Ishikawa (cell line): ENCODE data around the gene ADPRM.

Source experiments
- CEBPB ChIP-seq: IDR thresholded peaks from 2 replicates; pipeline ENCODE4 v1.6.1; 2012
- CREB1 ChIP-seq: IDR thresholded peaks from 2 replicates; pipeline ENCODE4 v1.6.1; 2012; ENCODE audit warnings: low read depth
- EGR1 ChIP-seq: IDR thresholded peaks from 2 replicates; pipeline ENCODE4 v1.6.1; 2012
- EP300 ChIP-seq: IDR thresholded peaks from 2 replicates; pipeline ENCODE4 v1.6.1; 2012; ENCODE audit warnings: borderline replicate concordance
- FOXM1 ChIP-seq: IDR thresholded peaks from 2 replicates; pipeline ENCODE4 v1.6.1; 2012; ENCODE audit warnings: low read depth, borderline replicate concordance
- NFIC ChIP-seq: IDR thresholded peaks from 2 replicates; pipeline ENCODE4 v1.6.1; 2012
- RAD21 ChIP-seq: IDR thresholded peaks from 2 replicates; pipeline ENCODE4 v1.6.1; 2012; ENCODE audit warnings: low read depth
- TAF1 ChIP-seq: IDR thresholded peaks from 2 replicates; pipeline ENCODE4 v1.6.1; 2012; ENCODE audit warnings: low read depth, mild to moderate bottlenecking
- TCF12 ChIP-seq: IDR thresholded peaks from 2 replicates; pipeline ENCODE4 v1.6.1; 2012; ENCODE audit warnings: low read depth
- TEAD4 ChIP-seq: IDR thresholded peaks from 2 replicates; pipeline ENCODE4 v1.6.1; 2012
- YY1 ChIP-seq: IDR thresholded peaks from 2 replicates; pipeline ENCODE4 v1.6.1; 2012; ENCODE audit warnings: low read depth
- ZBTB7A ChIP-seq: IDR thresholded peaks from 2 replicates; pipeline ENCODE4 v1.6.1; 2012; ENCODE audit warnings: low read depth
- TF ChIP-seq, protein P1 (sequence below): IDR thresholded peaks from 2 replicates; pipeline ENCODE4 v1.6.1; 2012
- TF ChIP-seq, protein P2 (sequence below): IDR thresholded peaks from 2 replicates; pipeline ENCODE4 v1.6.1; 2012
- TF ChIP-seq, protein P3 (sequence below): IDR thresholded peaks from 2 replicates; pipeline ENCODE4 v1.6.1; 2012; ENCODE audit warnings: low read depth, mild to moderate bottlenecking

The ADPRM gene, protein sequence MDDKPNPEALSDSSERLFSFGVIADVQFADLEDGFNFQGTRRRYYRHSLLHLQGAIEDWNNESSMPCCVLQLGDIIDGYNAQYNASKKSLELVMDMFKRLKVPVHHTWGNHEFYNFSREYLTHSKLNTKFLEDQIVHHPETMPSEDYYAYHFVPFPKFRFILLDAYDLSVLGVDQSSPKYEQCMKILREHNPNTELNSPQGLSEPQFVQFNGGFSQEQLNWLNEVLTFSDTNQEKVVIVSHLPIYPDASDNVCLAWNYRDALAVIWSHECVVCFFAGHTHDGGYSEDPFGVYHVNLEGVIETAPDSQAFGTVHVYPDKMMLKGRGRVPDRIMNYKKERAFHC

DNA sequence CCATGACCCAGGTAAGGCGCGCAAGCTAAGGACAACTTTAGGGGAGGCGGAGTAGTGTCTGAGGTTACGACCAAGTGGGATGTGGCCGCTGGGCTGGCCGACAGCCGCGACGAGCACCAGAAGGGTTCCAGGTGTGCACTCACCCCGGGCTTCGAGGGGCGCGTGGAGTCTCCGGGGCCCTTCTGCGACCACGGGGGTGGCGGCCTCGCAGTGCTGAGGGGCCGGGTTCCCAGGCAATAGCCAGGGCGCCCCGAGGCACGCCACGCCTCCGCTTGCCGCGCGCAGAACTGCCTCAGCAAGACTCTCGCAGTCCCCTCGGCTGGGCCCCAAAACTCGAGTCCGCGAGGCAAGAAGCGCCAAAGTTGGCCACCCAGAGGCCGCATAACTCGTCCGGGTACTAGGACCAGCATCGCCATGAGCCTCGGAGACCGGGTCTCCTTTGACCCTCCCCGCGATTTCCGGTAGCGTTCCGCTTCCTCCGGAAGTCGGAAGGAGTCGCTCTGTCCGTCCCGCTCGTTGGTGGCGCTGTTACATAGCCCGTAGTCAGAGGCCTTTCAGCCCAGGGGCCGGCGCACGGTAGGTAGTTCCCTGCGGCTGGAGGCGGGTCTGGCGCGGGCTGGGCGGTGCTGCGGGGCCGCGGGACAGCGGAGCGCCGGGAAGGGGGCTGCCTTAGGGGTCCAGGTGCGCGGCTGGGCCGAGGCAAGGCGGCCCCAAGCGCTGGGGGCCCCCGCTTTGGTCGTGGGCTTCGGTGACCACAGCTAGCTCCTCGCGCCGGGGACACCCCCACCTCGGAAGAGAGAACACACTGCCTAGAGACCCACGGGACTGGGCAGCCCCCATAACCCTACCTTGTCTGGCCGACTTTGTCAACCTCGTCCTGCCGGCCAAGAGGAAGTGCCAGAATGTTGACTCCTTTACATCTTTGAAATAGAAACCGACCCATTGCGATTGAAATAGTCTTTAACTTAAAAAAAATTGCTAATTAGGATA is at the start of gene ADPRM, which contains the start of gene SCO1:
ADPRM (plus strand) TSS at position 503 of the 990 bp plus-strand sequence. CDS start 7,333 bp downstream, outside the sequence.
SCO1 (minus strand) TSS at position 442 of the 990 bp plus-strand sequence; CDS start at position 416, 26 bp downstream.
- TF ChIP-seq ZBTB7A = peak; percentile 89
- peak; percentile 93 for TF ChIP-seq TAF1
- TF ChIP-seq YY1 = peak; percentile 82
- no peak for TF ChIP-seq EGR1
- TF ChIP-seq, protein P1, sequence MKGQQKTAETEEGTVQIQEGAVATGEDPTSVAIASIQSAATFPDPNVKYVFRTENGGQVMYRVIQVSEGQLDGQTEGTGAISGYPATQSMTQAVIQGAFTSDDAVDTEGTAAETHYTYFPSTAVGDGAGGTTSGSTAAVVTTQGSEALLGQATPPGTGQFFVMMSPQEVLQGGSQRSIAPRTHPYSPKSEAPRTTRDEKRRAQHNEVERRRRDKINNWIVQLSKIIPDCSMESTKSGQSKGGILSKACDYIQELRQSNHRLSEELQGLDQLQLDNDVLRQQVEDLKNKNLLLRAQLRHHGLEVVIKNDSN = peak; percentile 5; the same call in 1 of the 2 replicates
- TF ChIP-seq, protein P2, sequence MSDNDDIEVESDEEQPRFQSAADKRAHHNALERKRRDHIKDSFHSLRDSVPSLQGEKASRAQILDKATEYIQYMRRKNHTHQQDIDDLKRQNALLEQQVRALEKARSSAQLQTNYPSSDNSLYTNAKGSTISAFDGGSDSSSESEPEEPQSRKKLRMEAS = peak; percentile 80
- TF ChIP-seq, protein P3, sequence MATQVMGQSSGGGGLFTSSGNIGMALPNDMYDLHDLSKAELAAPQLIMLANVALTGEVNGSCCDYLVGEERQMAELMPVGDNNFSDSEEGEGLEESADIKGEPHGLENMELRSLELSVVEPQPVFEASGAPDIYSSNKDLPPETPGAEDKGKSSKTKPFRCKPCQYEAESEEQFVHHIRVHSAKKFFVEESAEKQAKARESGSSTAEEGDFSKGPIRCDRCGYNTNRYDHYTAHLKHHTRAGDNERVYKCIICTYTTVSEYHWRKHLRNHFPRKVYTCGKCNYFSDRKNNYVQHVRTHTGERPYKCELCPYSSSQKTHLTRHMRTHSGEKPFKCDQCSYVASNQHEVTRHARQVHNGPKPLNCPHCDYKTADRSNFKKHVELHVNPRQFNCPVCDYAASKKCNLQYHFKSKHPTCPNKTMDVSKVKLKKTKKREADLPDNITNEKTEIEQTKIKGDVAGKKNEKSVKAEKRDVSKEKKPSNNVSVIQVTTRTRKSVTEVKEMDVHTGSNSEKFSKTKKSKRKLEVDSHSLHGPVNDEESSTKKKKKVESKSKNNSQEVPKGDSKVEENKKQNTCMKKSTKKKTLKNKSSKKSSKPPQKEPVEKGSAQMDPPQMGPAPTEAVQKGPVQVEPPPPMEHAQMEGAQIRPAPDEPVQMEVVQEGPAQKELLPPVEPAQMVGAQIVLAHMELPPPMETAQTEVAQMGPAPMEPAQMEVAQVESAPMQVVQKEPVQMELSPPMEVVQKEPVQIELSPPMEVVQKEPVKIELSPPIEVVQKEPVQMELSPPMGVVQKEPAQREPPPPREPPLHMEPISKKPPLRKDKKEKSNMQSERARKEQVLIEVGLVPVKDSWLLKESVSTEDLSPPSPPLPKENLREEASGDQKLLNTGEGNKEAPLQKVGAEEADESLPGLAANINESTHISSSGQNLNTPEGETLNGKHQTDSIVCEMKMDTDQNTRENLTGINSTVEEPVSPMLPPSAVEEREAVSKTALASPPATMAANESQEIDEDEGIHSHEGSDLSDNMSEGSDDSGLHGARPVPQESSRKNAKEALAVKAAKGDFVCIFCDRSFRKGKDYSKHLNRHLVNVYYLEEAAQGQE = no peak
- no peak for TF ChIP-seq CREB1
- TF ChIP-seq TCF12 = peak; percentile 54

DNA sequence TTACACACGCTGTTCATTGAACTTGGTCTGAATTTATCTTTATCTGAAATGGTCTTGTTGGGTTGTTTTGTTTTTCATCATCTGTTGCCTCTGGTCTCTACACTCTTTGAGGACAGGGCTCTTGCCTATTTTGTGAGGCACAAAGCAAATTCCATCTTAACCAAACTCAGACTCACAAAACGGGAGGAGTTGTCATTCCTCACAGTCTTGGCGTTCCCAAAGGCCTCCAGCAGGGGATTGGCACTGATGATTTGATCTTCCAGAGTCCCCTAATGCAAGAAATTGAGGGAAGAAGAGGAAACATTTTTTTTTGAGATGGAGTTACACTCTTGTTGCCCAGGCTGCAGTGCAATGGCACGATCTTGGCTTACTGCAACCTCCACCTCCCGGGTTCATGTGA is 49.0 kb upstream of the ADPRM start:
- TF ChIP-seq CREB1 = no peak
- no peak for TF ChIP-seq TCF12
- no peak for TF ChIP-seq CEBPB
- TF ChIP-seq, protein P2 = no peak
- TF ChIP-seq, protein P3 = no peak
- TF ChIP-seq, protein P1 = no peak
- TF ChIP-seq FOXM1 = no peak
- TF ChIP-seq ZBTB7A = no peak
- TF ChIP-seq NFIC = no peak
- no peak for TF ChIP-seq TEAD4
- TF ChIP-seq YY1 = no peak
- no peak for TF ChIP-seq EP300
- TF ChIP-seq RAD21 = no peak
- TF ChIP-seq EGR1 = no peak
- no peak for TF ChIP-seq TAF1

DNA sequence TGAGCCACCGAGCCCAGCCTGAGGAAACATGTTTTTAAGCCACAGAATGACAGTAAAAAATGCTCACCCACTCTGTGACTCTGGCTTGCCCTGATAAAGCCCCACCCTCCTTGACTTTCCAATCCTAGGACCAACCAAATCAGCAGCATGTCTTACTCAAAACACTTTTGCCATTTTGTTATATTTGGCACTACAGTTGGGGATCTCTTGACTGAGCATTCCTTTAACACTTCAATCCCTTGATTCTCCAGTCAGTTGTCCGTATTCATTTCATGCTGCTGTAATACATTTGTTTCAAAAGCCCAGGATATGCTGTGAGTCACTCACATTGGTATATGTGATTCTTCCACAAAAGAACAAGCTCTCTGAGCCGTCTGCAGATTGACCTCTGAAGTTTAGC is 48.4 kb upstream of the ADPRM start:
- TF ChIP-seq TAF1 = no peak
- TF ChIP-seq CEBPB = no peak
- TF ChIP-seq TEAD4 = no peak
- TF ChIP-seq, protein P2 = no peak
- TF ChIP-seq EGR1 = no peak
- TF ChIP-seq NFIC = no peak
- TF ChIP-seq CREB1 = no peak
- TF ChIP-seq FOXM1 = no peak
- no peak for TF ChIP-seq EP300
- TF ChIP-seq YY1 = no peak
- no peak for TF ChIP-seq RAD21
- TF ChIP-seq, protein P1 = no peak
- TF ChIP-seq, protein P3 = no peak
- no peak for TF ChIP-seq ZBTB7A
- TF ChIP-seq TCF12 = no peak
